ENCODE measurements around the gene BCKDK. TPM values are rescaled to one million over a fixed set of nuclear protein-coding genes. Genes with fewer than 3 reads are reported as not detected.

BCKDK gene
- total and polyA plus RNA-seq, 4 donors, result 16.2 to 61.8 (median 33.9) TPM

- Histone ChIP-seq H3K27ac (ENCODE audit: low read depth in 1 of 2, low read length in 1 of 2) (no peak overlapping the region), H3K36me3 (ENCODE audit: control insufficient read depth in 4 of 4, insufficient read depth in 4 of 4, low read length in 4 of 4) (peaks cover 5 to 54% (median 23%) of the 10 kb centered on the region in 4 donors), H3K27me3 (ENCODE audit: control insufficient read depth in 3 of 3, insufficient read depth in 3 of 3, low read length in 2 of 3) (no peaks in the 10 kb centered on the region), H3K9me3 (ENCODE audit: control insufficient read depth in 4 of 4, insufficient read depth in 3 of 4, low read length in 3 of 4) (no peaks in the 10 kb centered on the region), H3K9ac (ENCODE audit: insufficient read depth in 1 of 2, low read length in 2 of 2) (no peak overlapping the region), H3K4me3 (no peak overlapping the region), H3K4me1 (ENCODE audit: control insufficient read depth in 5 of 5, insufficient read depth in 5 of 5, low read length in 5 of 5) (peaks cover 0 to 3% (median 0%) of the 10 kb centered on the region in 5 donors)
- ATAC-seq (ENCODE audit: insufficient read depth, low FRiP score), result no peak
- TF ChIP-seq CTCF (IDR thresholded peaks at IDR 0.05; ENCODE audit: control extremely low read depth, extremely low read depth), result no peak
- 54 to 63% methylated on average over 9 of the region's 9 CpGs for WGBS, 2 donors
- no peak for DNase-seq
Measured at GRCh38 chr16:31083081-31083480, 25.1 kb upstream of the BCKDK start.

- no peak for DNase-seq
- Histone ChIP-seq H3K9ac (ENCODE audit: insufficient read depth in 1 of 2, low read length in 2 of 2) (no peak overlapping the region), H3K27me3 (ENCODE audit: control insufficient read depth in 3 of 3, insufficient read depth in 3 of 3, low read length in 2 of 3) (no peaks in the 10 kb centered on the region), H3K4me1 (ENCODE audit: control insufficient read depth in 5 of 5, insufficient read depth in 5 of 5, low read length in 5 of 5) (peaks cover 0 to 3% (median 0%) of the 10 kb centered on the region in 5 donors), H3K4me3 (no peak overlapping the region), H3K27ac (ENCODE audit: low read depth in 1 of 2, low read length in 1 of 2) (peak overlapping the region in 1 of 2 donors; percentile 11), H3K36me3 (ENCODE audit: control insufficient read depth in 4 of 4, insufficient read depth in 4 of 4, low read length in 4 of 4) (peaks cover 5 to 50% (median 19%) of the 10 kb centered on the region in 4 donors), H3K9me3 (ENCODE audit: control insufficient read depth in 4 of 4, insufficient read depth in 3 of 4, low read length in 3 of 4) (no peaks in the 10 kb centered on the region)
- ATAC-seq (ENCODE audit: insufficient read depth, low FRiP score), result no peak
- WGBS, 2 donors, result 69 to 77% methylated on average over 4 to 5 of the region's 5 CpGs
- no peak for TF ChIP-seq CTCF (IDR thresholded peaks at IDR 0.05; ENCODE audit: control extremely low read depth, extremely low read depth)
Measured at GRCh38 chr16:31083556-31083955, 24.6 kb upstream of the BCKDK start.

GRCh38 chr16:31083981-31084380 is 24.2 kb upstream of the BCKDK start:
- Histone ChIP-seq H3K9ac (ENCODE audit: insufficient read depth in 1 of 2, low read length in 2 of 2) (no peak overlapping the region), H3K4me1 (ENCODE audit: control insufficient read depth in 5 of 5, insufficient read depth in 5 of 5, low read length in 5 of 5) (peaks cover 0 to 3% (median 0%) of the 10 kb centered on the region in 5 donors), H3K27me3 (ENCODE audit: control insufficient read depth in 3 of 3, insufficient read depth in 3 of 3, low read length in 2 of 3) (no peaks in the 10 kb centered on the region), H3K9me3 (ENCODE audit: control insufficient read depth in 4 of 4, insufficient read depth in 3 of 4, low read length in 3 of 4) (no peaks in the 10 kb centered on the region), H3K36me3 (ENCODE audit: control insufficient read depth in 4 of 4, insufficient read depth in 4 of 4, low read length in 4 of 4) (peaks cover 5 to 46% (median 17%) of the 10 kb centered on the region in 4 donors), H3K4me3 (no peak overlapping the region), H3K27ac (ENCODE audit: low read depth in 1 of 2, low read length in 1 of 2) (no peak overlapping the region)
- 80 to 85% methylated on average over 13 of the region's 13 CpGs for WGBS, 2 donors
- no peak for TF ChIP-seq CTCF (IDR thresholded peaks at IDR 0.05; ENCODE audit: control extremely low read depth, extremely low read depth)
- DNase-seq (no peak), ATAC-seq (ENCODE audit: insufficient read depth, low FRiP score) (no peak)

Measured in lung (tissue), 12 donors.